ENCODE results near the gene PSMF1. TPM values are rescaled to one million over a fixed set of nuclear protein-coding genes. Genes with fewer than 3 reads are reported as not detected.
A peak's percentile ranks its signal among the peaks of the same experiment; 100 is the strongest.

Gene PSMF1
- total and polyA plus RNA-seq, 4 donors: 37.5 to 161 (median 68.2) TPM

DNA sequence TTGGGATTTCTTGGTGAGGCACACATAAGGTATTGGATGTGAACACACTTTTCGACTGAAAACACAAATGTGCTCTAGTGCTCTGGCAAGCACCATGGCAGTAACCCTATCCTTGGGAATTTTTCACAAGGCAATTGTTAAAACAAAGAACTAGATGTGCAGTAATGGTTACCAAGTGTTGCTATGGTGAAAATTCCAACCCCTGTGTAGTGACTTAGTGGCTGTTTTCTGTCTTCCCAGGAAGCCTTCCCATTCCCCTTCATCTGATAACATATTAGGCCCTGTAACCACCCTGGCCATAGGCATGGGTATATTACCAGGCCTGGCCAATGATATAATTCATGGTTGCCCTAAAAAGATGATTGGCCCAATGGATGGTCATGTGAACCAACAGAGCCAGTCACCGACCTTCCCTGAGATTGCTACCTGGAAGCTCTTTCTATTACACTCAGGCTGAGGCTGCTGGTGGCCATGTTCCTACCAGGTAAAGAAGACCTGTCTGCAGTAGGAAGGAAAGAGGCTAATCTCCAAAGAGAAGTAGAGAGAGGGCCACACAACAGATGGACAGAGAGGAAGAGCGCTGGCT, 89.0 kb downstream of the PSMF1 start:
- WGBS, 2 donors: 90% methylated on average over 3 of the region's 3 CpGs
- H3K9me3 ChIP-seq (ENCODE audit: control insufficient read depth in 4 of 4, insufficient read depth in 3 of 4, low read length in 3 of 4): no peaks in the 10 kb centered on the region
- TF ChIP-seq, protein P1, sequence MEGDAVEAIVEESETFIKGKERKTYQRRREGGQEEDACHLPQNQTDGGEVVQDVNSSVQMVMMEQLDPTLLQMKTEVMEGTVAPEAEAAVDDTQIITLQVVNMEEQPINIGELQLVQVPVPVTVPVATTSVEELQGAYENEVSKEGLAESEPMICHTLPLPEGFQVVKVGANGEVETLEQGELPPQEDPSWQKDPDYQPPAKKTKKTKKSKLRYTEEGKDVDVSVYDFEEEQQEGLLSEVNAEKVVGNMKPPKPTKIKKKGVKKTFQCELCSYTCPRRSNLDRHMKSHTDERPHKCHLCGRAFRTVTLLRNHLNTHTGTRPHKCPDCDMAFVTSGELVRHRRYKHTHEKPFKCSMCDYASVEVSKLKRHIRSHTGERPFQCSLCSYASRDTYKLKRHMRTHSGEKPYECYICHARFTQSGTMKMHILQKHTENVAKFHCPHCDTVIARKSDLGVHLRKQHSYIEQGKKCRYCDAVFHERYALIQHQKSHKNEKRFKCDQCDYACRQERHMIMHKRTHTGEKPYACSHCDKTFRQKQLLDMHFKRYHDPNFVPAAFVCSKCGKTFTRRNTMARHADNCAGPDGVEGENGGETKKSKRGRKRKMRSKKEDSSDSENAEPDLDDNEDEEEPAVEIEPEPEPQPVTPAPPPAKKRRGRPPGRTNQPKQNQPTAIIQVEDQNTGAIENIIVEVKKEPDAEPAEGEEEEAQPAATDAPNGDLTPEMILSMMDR (IDR thresholded peaks at IDR 0.05; ENCODE audit: control extremely low read depth, extremely low read depth): no peak
- no peak overlapping the region for H3K4me3 ChIP-seq
- peaks cover 0 to 34% (median 12%) of the 10 kb centered on the region in 5 donors for H3K4me1 ChIP-seq (ENCODE audit: control insufficient read depth in 5 of 5, insufficient read depth in 5 of 5, low read length in 5 of 5)
- peak overlapping the region in 1 of 2 donors; percentile 34 for H3K9ac ChIP-seq (ENCODE audit: insufficient read depth in 1 of 2, low read length in 2 of 2)
- no peak overlapping the region for H3K27ac ChIP-seq (ENCODE audit: low read depth in 1 of 2, low read length in 1 of 2)
- no peaks in the 10 kb centered on the region for H3K27me3 ChIP-seq (ENCODE audit: control insufficient read depth in 3 of 3, insufficient read depth in 3 of 3, low read length in 2 of 3)
- ATAC-seq (ENCODE audit: insufficient read depth, low FRiP score) (no peak), DNase-seq (no peak)
- no peaks in the 10 kb centered on the region for H3K36me3 ChIP-seq (ENCODE audit: control insufficient read depth in 4 of 4, insufficient read depth in 4 of 4, low read length in 4 of 4)

DNA sequence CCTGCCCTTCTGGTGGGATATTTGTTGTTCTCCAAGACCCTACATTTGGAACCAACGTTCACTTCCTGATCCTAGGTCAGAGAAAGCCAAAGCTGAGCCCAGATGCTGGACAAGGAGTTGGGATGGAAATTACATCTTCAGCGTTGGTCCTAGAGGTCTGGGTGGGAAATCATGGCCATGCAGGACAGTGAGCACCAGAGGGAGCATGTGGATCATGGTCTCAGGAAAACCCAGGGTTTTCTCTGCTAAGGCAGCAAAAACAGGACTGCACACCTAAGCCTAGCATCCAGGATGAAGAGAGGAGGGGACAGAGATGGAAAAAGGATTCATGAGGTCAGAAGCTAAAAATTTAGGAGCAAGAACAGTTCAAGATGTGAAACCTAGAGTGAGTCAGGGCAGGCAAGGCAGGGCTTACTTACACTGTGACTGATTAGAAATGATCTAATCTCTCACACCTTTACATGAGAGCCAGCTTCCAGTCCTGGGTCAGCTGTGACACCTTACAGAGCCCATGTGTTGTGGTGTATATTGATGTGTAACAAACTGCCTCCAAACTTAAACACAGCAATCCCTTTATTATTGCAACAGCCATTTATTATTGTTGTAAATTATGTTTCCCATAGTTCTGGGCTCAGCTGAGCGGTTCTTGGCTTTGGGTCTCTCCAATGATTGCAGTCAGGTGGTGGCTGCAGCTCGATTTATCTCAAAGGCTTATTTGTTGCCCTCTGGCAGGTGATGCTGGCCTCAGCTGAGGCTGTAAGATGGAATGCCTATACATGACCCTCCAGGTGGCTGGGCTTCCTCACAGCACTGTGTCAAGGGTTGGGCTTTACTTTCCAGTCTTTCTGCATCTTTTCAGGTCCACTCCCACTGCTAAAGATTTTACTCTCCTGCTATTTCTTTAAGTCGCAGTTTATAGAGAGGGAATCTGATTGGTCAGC, 91.3 kb downstream of the PSMF1 start:
- H3K27ac ChIP-seq (ENCODE audit: low read depth in 1 of 2, low read length in 1 of 2): no peak overlapping the region
- no peak overlapping the region for H3K9ac ChIP-seq (ENCODE audit: insufficient read depth in 1 of 2, low read length in 2 of 2)
- H3K4me3 ChIP-seq: no peak overlapping the region
- DNase-seq: no peak
- no peaks in the 10 kb centered on the region for H3K36me3 ChIP-seq (ENCODE audit: control insufficient read depth in 4 of 4, insufficient read depth in 4 of 4, low read length in 4 of 4)
- ATAC-seq (ENCODE audit: insufficient read depth, low FRiP score): no peak
- H3K4me1 ChIP-seq (ENCODE audit: control insufficient read depth in 5 of 5, insufficient read depth in 5 of 5, low read length in 5 of 5): peaks cover 0 to 18% (median 1%) of the 10 kb centered on the region in 5 donors
- TF ChIP-seq, protein P1 (IDR thresholded peaks at IDR 0.05; ENCODE audit: control extremely low read depth, extremely low read depth): no peak
- H3K9me3 ChIP-seq (ENCODE audit: control insufficient read depth in 4 of 4, insufficient read depth in 3 of 4, low read length in 3 of 4): no peaks in the 10 kb centered on the region
- peaks cover 0 to 7% (median 2%) of the 10 kb centered on the region in 3 donors for H3K27me3 ChIP-seq (ENCODE audit: control insufficient read depth in 3 of 3, insufficient read depth in 3 of 3, low read length in 2 of 3)
- WGBS, 2 donors: 61 to 79% methylated on average over 5 of the region's 5 CpGs

DNA sequence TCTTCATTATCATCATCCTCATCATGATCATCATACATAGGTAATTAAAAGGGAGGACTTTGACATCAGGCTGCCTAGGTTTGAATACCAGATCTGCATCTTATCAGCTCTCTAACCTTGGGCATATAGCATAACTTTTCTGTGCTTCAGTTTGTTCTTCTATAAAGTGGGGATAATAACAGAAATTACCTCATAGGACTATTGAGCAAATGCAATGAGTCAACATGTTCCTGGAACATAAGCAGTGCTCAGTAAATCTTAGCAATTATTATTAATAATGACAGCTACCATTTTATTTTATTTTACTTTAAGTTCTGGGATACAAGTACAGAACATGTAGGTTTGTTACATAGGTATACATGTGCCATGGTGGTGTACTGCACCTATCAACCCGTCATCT, 92.1 kb downstream of the PSMF1 start:
- no peaks in the 10 kb centered on the region for H3K9me3 ChIP-seq (ENCODE audit: control insufficient read depth in 4 of 4, insufficient read depth in 3 of 4, low read length in 3 of 4)
- WGBS, 2 donors: 96 to 100% methylated on average over 1 of the region's 1 CpG
- no peak overlapping the region for H3K27ac ChIP-seq (ENCODE audit: low read depth in 1 of 2, low read length in 1 of 2)
- TF ChIP-seq, protein P1 (IDR thresholded peaks at IDR 0.05; ENCODE audit: control extremely low read depth, extremely low read depth): no peak
- ATAC-seq (ENCODE audit: insufficient read depth, low FRiP score): no peak
- H3K4me1 ChIP-seq (ENCODE audit: control insufficient read depth in 5 of 5, insufficient read depth in 5 of 5, low read length in 5 of 5): peaks cover 0 to 14% (median 0%) of the 10 kb centered on the region in 5 donors
- peaks cover 0 to 7% (median 5%) of the 10 kb centered on the region in 3 donors for H3K27me3 ChIP-seq (ENCODE audit: control insufficient read depth in 3 of 3, insufficient read depth in 3 of 3, low read length in 2 of 3)
- no peak overlapping the region for H3K9ac ChIP-seq (ENCODE audit: insufficient read depth in 1 of 2, low read length in 2 of 2)
- no peaks in the 10 kb centered on the region for H3K36me3 ChIP-seq (ENCODE audit: control insufficient read depth in 4 of 4, insufficient read depth in 4 of 4, low read length in 4 of 4)
- H3K4me3 ChIP-seq: no peak overlapping the region
- no peak for DNase-seq
